GM23338 (cell line): ENCODE data around the gene KRT2.

Experiments
- CREB1 ChIP-seq: fragments of 250-450 bp; sonication (Bioruptor Pico); IDR thresholded peaks from 2 replicates; pipeline ENCODE4 v1.5.0; 2020; ENCODE audit warnings: low read depth, mild to moderate bottlenecking, moderate library complexity
- CTCF ChIP-seq, 2 experiments: fragments of 200-600 bp in 1 of 2; sonication (generic) in 1 of 2; conservative IDR thresholded peaks; 2 replicates each; pipeline versions ENCODE4 v1.5.1 to v1.6.1; 2016 to 2017; ENCODE audit warnings: antibody characterized with exemption in 2 of 2, low read depth in 2 of 2, mild to moderate bottlenecking in 2 of 2, moderate library complexity in 1 of 2
- ETS1 ChIP-seq: IDR thresholded peaks from 2 replicates; pipeline ENCODE4 v1.6.1; 2016; ENCODE audit warnings: antibody characterized with exemption
- EZH2 ChIP-seq: fragments of 200-600 bp; sonication (generic); IDR thresholded peaks from one replicate; pipeline ENCODE4 v1.8.0; 2017; ENCODE audit warnings: antibody characterized with exemption, mild to moderate bottlenecking, low read depth; ENCODE audit not compliant: unreplicated experiment
- EZH2phosphoT487 ChIP-seq: fragments of 200-600 bp; sonication (generic); IDR thresholded peaks from one replicate; pipeline ENCODE4 v1.8.1; 2018; ENCODE audit warnings: antibody characterized with exemption; ENCODE audit not compliant: unreplicated experiment
- JUNB ChIP-seq: IDR thresholded peaks from one replicate; pipeline ENCODE4 v1.6.1; 2016; ENCODE audit warnings: antibody characterized with exemption; ENCODE audit not compliant: unreplicated experiment
- NANOG ChIP-seq: IDR thresholded peaks from 2 replicates; pipeline ENCODE4 v1.6.1; 2016; ENCODE audit warnings: antibody characterized with exemption, borderline replicate concordance
- POLR2AphosphoS5 ChIP-seq: IDR thresholded peaks from 2 replicates; pipeline ENCODE4 v1.6.1; 2016; ENCODE audit warnings: antibody characterized with exemption, low read depth
- REST ChIP-seq: IDR thresholded peaks from one replicate; pipeline ENCODE4 v1.6.1; 2018; ENCODE audit warnings: antibody characterized with exemption; ENCODE audit not compliant: unreplicated experiment
- STAT1 ChIP-seq: IDR thresholded peaks from one replicate; pipeline ENCODE4 v1.6.1; 2016; ENCODE audit warnings: antibody characterized with exemption; ENCODE audit not compliant: unreplicated experiment
- ZNF114 ChIP-seq: fragments of 250-450 bp; sonication (Bioruptor Pico); IDR thresholded peaks from 2 replicates; pipeline ENCODE4 v1.5.0; 2020; ENCODE audit warnings: mild to moderate bottlenecking, moderate library complexity
- ZNF331 ChIP-seq: fragments of 250-450 bp; sonication (Bioruptor Pico); IDR thresholded peaks from 2 replicates; pipeline ENCODE4 v1.5.0; 2020; ENCODE audit warnings: low read depth, mild to moderate bottlenecking, moderate library complexity

- no peak for TF ChIP-seq CTCF (conservative IDR thresholded peaks at IDR 0.05; ENCODE audit: low read depth in 2 of 2)
- TF ChIP-seq POLR2AphosphoS5: no peak
- TF ChIP-seq JUNB: no peak
- TF ChIP-seq EZH2: no peak
- TF ChIP-seq EZH2phosphoT487: no peak
- no peak for TF ChIP-seq CREB1 (CRISPR knock-in tag)
- no peak for TF ChIP-seq STAT1
- TF ChIP-seq REST: no peak
- TF ChIP-seq ZNF114 (CRISPR knock-in tag): no peak
- no peak for TF ChIP-seq ETS1
- TF ChIP-seq NANOG: no peak
- no peak for TF ChIP-seq ZNF331
Observed at GRCh38 chr12:52662918-52663229, 10.9 kb upstream of the KRT2 start.
